Right atrium auricular region (tissue), 2 donors: Measurements from ENCODE around the gene ZC3HAV1. TPM values are rescaled to one million over a fixed set of nuclear protein-coding genes. Genes with fewer than 3 reads are reported as not detected.

Experiments
- DNase-seq: peaks from one replicate; pipeline ENCODE4 v3.0.0-alpha.2; 2019; ENCODE audit warnings: low spot score
- H3K27ac ChIP-seq, 2 donors: fragments of 200-600 bp; sonication (generic); 1 replicate in 1 of 2; 2 replicates in 1 of 2; pipeline ENCODE4 v1.5.1; 2016 to 2019
- H3K27me3 ChIP-seq, 2 donors: fragments of 200-600 bp; sonication (generic); one replicate each; pipeline versions ENCODE4 v1.5.1 to v1.6.0; 2017 to 2019
- H3K36me3 ChIP-seq: fragments of 200-600 bp; sonication (generic); one replicate; pipeline ENCODE4 v1.5.1; 2016
- H3K4me1 ChIP-seq, 2 donors: fragments of 200-600 bp; sonication (generic); one replicate each; pipeline versions ENCODE4 v1.5.1 to v1.6.0; 2017 to 2019
- H3K4me3 ChIP-seq, 2 donors: fragments of 200-600 bp; sonication (generic); 1 replicate in 1 of 2; 2 replicates in 1 of 2; pipeline ENCODE4 v1.5.1; 2017 to 2019; ENCODE audit warnings: mild to moderate bottlenecking in 1 of 2, moderate library complexity in 1 of 2
- H3K9me3 ChIP-seq, 2 donors: fragments of 200-600 bp; sonication (generic); one replicate each; pipeline ENCODE4 v1.5.1; 2019
- CTCF ChIP-seq, 2 donors: fragments of 200-600 bp; sonication (generic); IDR thresholded peaks; one replicate each; pipeline ENCODE4 v1.5.1; 2019; ENCODE audit warnings: antibody characterized with exemption in 2 of 2
- total RNA-seq, 2 donors: library from RNA; depleted of rRNA; stranded (reverse); fragments of >200 nt; gene quantifications; one replicate each; pipeline ENCODE4 v1.1.0, GENCODE V29; 2016

ZC3HAV1 gene
- total RNA-seq, 2 donors from 2014 or later = 8.0 to 15.2 TPM

- Histone ChIP-seq H3K36me3 (peaks cover 6% of the 10 kb centered on the region), H3K4me3 (peak within 1 kb of the TSS; percentile 59 to 87), H3K9me3 (no peaks in the 10 kb centered on the region), H3K4me1 (peaks cover 0 to 21% of the 10 kb centered on the region in 2 donors), H3K27me3 (no peaks in the 10 kb centered on the region), H3K27ac (peak within 1 kb of the TSS; percentile 59 to 70)
- TF ChIP-seq CTCF (IDR thresholded peaks at IDR 0.05) = no peak
- peak; percentile 66 for DNase-seq
These were observed 73.8 kb downstream of the ZC3HAV1 start, which contains the start of gene ZC3HAV1L for GRCh38 chr7:139035586-139036353. TSS of gene ZC3HAV1L (minus strand) at chr7:139036042. CDS start at chr7:139036017, 25 bp downstream.

- Histone ChIP-seq H3K36me3 (peaks cover 6% of the 10 kb centered on the region), H3K27me3 (no peaks in the 10 kb centered on the region), H3K27ac (peak overlapping the region; percentile 59 to 70), H3K4me3 (peak overlapping the region; percentile 59 to 87), H3K9me3 (no peaks in the 10 kb centered on the region), H3K4me1 (peaks cover 0 to 21% of the 10 kb centered on the region in 2 donors)
- DNase-seq = no peak
- TF ChIP-seq CTCF (IDR thresholded peaks at IDR 0.05) = peak in 1 of 2 donors; percentile 6
These were observed 74.5 kb downstream of the ZC3HAV1 start for GRCh38 chr7:139034855-139035585.

- no peak overlapping the region for H3K4me3 ChIP-seq
- DNase-seq = no peak
- no peaks in the 10 kb centered on the region for H3K9me3 ChIP-seq
- peaks cover 10% of the 10 kb centered on the region for H3K36me3 ChIP-seq
- H3K4me1 ChIP-seq = peaks cover 0 to 21% of the 10 kb centered on the region in 2 donors
- H3K27ac ChIP-seq = peak overlapping the region in 1 of 2 donors; percentile 59
- TF ChIP-seq CTCF (IDR thresholded peaks at IDR 0.05) = no peak
- H3K27me3 ChIP-seq = no peaks in the 10 kb centered on the region
These were observed 75.2 kb downstream of the ZC3HAV1 start for GRCh38 chr7:139034336-139034735.

- TF ChIP-seq CTCF (IDR thresholded peaks at IDR 0.05) = no peak
- Histone ChIP-seq H3K4me3 (no peak overlapping the region), H3K27me3 (no peaks in the 10 kb centered on the region), H3K36me3 (peaks cover 14% of the 10 kb centered on the region), H3K9me3 (no peaks in the 10 kb centered on the region), H3K27ac (no peak overlapping the region), H3K4me1 (peaks cover 0 to 21% of the 10 kb centered on the region in 2 donors)
- DNase-seq = no peak
These were observed 76.0 kb downstream of the ZC3HAV1 start for GRCh38 chr7:139033346-139034114.

- H3K36me3 ChIP-seq = peaks cover 16% of the 10 kb centered on the region
These were observed 77.0 kb downstream of the ZC3HAV1 start for GRCh38 chr7:139032473-139032872.

More at GRCh38 chr7:139032473-139032872, 77.0 kb downstream of the ZC3HAV1 start:
- Histone ChIP-seq H3K4me1 (peaks cover 0 to 21% of the 10 kb centered on the region in 2 donors), H3K4me3 (no peak overlapping the region), H3K27me3 (no peaks in the 10 kb centered on the region), H3K27ac (no peak overlapping the region), H3K9me3 (no peaks in the 10 kb centered on the region)
- no peak for TF ChIP-seq CTCF (IDR thresholded peaks at IDR 0.05)
- no peak for DNase-seq
